ENCODE data around the gene ZNF618. TPM values are rescaled to one million over a fixed set of nuclear protein-coding genes. Genes with fewer than 3 reads are reported as not detected.

Gene ZNF618
- total RNA-seq, 1 experiment from 2014 or later, result 1.8 TPM

DNA sequence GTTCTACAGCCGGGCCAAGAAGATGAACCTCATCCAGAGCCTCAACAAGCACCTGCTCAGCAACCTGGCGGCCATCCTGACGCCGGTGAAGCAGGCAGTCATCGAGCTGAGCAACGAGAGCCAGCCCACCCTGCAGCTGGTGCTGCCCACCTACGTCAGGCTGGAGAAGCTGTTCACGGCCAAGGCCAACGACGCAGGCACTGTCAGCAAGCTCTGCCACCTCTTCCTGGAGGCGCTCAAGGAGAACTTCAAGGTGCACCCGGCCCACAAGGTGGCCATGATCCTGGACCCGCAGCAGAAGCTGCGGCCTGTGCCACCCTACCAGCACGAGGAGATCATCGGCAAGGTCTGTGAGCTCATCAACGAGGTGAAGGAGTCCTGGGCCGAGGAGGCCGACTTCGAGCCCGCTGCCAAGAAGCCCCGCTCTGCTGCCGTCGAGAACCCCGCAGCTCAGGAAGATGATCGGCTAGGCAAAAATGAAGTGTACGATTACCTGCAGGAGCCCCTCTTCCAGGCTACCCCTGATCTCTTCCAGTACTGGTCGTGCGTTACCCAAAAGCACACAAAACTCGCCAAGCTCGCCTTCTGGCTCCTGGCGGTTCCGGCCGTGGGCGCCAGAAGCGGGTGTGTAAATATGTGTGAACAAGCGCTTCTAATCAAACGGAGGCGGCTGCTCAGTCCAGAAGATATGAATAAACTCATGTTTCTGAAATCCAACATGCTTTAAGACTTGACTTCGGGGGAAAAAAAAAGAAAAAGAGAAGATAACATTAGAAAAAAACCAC is 173.5 kb downstream of the ZNF618 start:
- ChIA-PET CTCF (no interaction called here), POLR2A (no interaction called here)
- no peaks in the 10 kb centered on the region for H3K4me1 ChIP-seq (ENCODE audit: control insufficient read depth, insufficient read depth, low read length)
- no TSS peak for BruUV-seq (replicated peaks)
- no peaks in the 10 kb centered on the region for H3K36me3 ChIP-seq (ENCODE audit: control insufficient read depth, insufficient read depth, low read length)
- in situ Hi-C loops (cut with HindIII; ENCODE audit: low pct_unique_long_range_greater_than_20kb, low sequenced_read_pairs), result no loop called here
- intact Hi-C loops (cut with micrococcal nuclease; ENCODE audit: unreplicated experiment), result no loop called here
- DNase-seq (ENCODE audit: low read depth, low spot score) (no peak), ATAC-seq (no peak)
- H3K27me3 ChIP-seq (ENCODE audit: control insufficient read depth, insufficient read depth, low read length), result no peaks in the 10 kb centered on the region
- H3K4me3 ChIP-seq (ENCODE audit: low read depth in 2 of 2, low read length in 2 of 2), result no peak overlapping the region
- no peaks in the 10 kb centered on the region for H3K9me3 ChIP-seq (ENCODE audit: control insufficient read depth, insufficient read depth, low read depth, low read length)
- no peak overlapping the region for H3K27ac ChIP-seq (ENCODE audit: low read length)
- TF ChIP-seq POLR2AphosphoS5 (IDR thresholded peaks at IDR 0.05; ENCODE audit: low read depth, low read length), result no peak
- TF ChIP-seq, protein P1, sequence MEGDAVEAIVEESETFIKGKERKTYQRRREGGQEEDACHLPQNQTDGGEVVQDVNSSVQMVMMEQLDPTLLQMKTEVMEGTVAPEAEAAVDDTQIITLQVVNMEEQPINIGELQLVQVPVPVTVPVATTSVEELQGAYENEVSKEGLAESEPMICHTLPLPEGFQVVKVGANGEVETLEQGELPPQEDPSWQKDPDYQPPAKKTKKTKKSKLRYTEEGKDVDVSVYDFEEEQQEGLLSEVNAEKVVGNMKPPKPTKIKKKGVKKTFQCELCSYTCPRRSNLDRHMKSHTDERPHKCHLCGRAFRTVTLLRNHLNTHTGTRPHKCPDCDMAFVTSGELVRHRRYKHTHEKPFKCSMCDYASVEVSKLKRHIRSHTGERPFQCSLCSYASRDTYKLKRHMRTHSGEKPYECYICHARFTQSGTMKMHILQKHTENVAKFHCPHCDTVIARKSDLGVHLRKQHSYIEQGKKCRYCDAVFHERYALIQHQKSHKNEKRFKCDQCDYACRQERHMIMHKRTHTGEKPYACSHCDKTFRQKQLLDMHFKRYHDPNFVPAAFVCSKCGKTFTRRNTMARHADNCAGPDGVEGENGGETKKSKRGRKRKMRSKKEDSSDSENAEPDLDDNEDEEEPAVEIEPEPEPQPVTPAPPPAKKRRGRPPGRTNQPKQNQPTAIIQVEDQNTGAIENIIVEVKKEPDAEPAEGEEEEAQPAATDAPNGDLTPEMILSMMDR (IDR thresholded peaks at IDR 0.05), result no peak
- TF ChIP-seq, protein P2, sequence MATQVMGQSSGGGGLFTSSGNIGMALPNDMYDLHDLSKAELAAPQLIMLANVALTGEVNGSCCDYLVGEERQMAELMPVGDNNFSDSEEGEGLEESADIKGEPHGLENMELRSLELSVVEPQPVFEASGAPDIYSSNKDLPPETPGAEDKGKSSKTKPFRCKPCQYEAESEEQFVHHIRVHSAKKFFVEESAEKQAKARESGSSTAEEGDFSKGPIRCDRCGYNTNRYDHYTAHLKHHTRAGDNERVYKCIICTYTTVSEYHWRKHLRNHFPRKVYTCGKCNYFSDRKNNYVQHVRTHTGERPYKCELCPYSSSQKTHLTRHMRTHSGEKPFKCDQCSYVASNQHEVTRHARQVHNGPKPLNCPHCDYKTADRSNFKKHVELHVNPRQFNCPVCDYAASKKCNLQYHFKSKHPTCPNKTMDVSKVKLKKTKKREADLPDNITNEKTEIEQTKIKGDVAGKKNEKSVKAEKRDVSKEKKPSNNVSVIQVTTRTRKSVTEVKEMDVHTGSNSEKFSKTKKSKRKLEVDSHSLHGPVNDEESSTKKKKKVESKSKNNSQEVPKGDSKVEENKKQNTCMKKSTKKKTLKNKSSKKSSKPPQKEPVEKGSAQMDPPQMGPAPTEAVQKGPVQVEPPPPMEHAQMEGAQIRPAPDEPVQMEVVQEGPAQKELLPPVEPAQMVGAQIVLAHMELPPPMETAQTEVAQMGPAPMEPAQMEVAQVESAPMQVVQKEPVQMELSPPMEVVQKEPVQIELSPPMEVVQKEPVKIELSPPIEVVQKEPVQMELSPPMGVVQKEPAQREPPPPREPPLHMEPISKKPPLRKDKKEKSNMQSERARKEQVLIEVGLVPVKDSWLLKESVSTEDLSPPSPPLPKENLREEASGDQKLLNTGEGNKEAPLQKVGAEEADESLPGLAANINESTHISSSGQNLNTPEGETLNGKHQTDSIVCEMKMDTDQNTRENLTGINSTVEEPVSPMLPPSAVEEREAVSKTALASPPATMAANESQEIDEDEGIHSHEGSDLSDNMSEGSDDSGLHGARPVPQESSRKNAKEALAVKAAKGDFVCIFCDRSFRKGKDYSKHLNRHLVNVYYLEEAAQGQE (IDR thresholded peaks at IDR 0.05; ENCODE audit: insufficient read depth in 1 of 2, low read depth in 2 of 2, low read length in 1 of 2), result no peak

DNA sequence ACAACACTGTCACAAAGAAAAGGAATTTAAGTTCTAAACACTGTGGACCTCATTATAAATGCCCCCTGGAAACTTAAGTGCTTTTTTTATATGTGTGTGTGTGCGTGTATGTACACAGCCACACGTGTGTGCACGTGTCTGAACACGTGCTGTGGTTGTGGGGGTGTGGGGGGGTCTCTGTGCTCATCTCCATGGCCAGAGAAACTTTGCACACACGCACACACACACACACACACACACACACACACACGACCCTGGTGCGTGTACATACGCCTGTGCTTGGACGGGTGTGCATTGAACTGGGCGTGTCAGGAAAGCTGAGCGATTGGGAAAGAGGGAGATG is 174.1 kb downstream of the ZNF618 start:
- POLR2A ChIA-PET, result no interaction called here
- in situ Hi-C loops (cut with HindIII; ENCODE audit: low pct_unique_long_range_greater_than_20kb, low sequenced_read_pairs) (no loop called here), intact Hi-C loops (cut with micrococcal nuclease; ENCODE audit: unreplicated experiment) (no loop called here)
- CTCF ChIA-PET, result no interaction called here
- ATAC-seq (no peak), DNase-seq (ENCODE audit: low read depth, low spot score) (no peak)
- no peaks in the 10 kb centered on the region for H3K9me3 ChIP-seq (ENCODE audit: control insufficient read depth, insufficient read depth, low read depth, low read length)
- no TSS peak for BruUV-seq (replicated peaks)
- H3K4me3 ChIP-seq (ENCODE audit: low read depth in 2 of 2, low read length in 2 of 2), result no peak overlapping the region
- no peak for TF ChIP-seq SIN3A (IDR thresholded peaks at IDR 0.05; ENCODE audit: borderline replicate concordance, insufficient read depth, low read depth, low read length)
- no peak overlapping the region for H3K27ac ChIP-seq (ENCODE audit: low read length)
- H3K36me3 ChIP-seq (ENCODE audit: control insufficient read depth, insufficient read depth, low read length), result no peaks in the 10 kb centered on the region
- no peaks in the 10 kb centered on the region for H3K27me3 ChIP-seq (ENCODE audit: control insufficient read depth, insufficient read depth, low read length)
- H3K4me1 ChIP-seq (ENCODE audit: control insufficient read depth, insufficient read depth, low read length), result no peaks in the 10 kb centered on the region

DNA sequence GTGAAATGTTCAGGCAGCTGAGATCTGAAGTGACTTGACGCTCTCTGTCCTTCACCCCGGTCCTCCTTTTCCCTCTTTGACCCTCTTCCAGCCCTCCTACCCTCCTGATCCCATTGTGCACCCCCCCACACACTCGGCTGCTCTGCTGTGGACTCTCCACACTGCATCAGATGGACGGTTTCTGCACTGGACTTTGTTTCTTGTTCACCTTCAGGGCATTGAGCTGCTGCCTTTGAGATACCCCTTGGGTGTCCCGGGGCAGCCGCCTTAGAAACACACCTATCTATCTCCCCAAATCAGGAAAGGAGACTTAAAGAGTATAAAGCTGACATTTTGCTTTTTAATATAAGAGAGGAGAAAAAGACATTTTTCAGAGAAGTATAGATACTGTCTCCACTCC is 174.5 kb downstream of the ZNF618 start:
- intact Hi-C loops (cut with micrococcal nuclease; ENCODE audit: unreplicated experiment), result no loop called here
- DNase-seq (ENCODE audit: low read depth, low spot score) (no peak), ATAC-seq (no peak)
- no peaks in the 10 kb centered on the region for H3K4me1 ChIP-seq (ENCODE audit: control insufficient read depth, insufficient read depth, low read length)
- BruUV-seq (replicated peaks), result no TSS peak
- TF ChIP-seq TCF7L2 (IDR thresholded peaks at IDR 0.05; ENCODE audit: low read depth, low read length), result no peak
- no peak for TF ChIP-seq POLR2AphosphoS5 (IDR thresholded peaks at IDR 0.05; ENCODE audit: low read depth, low read length)
- TF ChIP-seq, protein P2 (IDR thresholded peaks at IDR 0.05; ENCODE audit: insufficient read depth in 1 of 2, low read depth in 2 of 2, low read length in 1 of 2), result no peak
- TF ChIP-seq, protein P1 (IDR thresholded peaks at IDR 0.05), result no peak
- in situ Hi-C loops (cut with HindIII; ENCODE audit: low pct_unique_long_range_greater_than_20kb, low sequenced_read_pairs), result no loop called here
- no peak overlapping the region for H3K27ac ChIP-seq (ENCODE audit: low read length)
- no peaks in the 10 kb centered on the region for H3K36me3 ChIP-seq (ENCODE audit: control insufficient read depth, insufficient read depth, low read length)
- no peaks in the 10 kb centered on the region for H3K27me3 ChIP-seq (ENCODE audit: control insufficient read depth, insufficient read depth, low read length)
- ChIA-PET CTCF (no interaction called here), POLR2A (no interaction called here)
- H3K4me3 ChIP-seq (ENCODE audit: low read depth in 2 of 2, low read length in 2 of 2), result no peak overlapping the region
- H3K9me3 ChIP-seq (ENCODE audit: control insufficient read depth, insufficient read depth, low read depth, low read length), result no peaks in the 10 kb centered on the region

Measured in Panc1 (cell line).